Hair follicular keratinocyte (primary cell): Measurements from ENCODE around the gene CERS5. TPM values are rescaled to one million over a fixed set of nuclear protein-coding genes. Genes with fewer than 3 reads are reported as not detected.

Experiments used
- total RNA-seq: library from RNA; depleted of rRNA; stranded (reverse); fragments of >200 nt; gene quantifications from 2 replicates; pipeline ENCODE4 v1.2.3, GENCODE V29; 2015

Gene CERS5, protein sequence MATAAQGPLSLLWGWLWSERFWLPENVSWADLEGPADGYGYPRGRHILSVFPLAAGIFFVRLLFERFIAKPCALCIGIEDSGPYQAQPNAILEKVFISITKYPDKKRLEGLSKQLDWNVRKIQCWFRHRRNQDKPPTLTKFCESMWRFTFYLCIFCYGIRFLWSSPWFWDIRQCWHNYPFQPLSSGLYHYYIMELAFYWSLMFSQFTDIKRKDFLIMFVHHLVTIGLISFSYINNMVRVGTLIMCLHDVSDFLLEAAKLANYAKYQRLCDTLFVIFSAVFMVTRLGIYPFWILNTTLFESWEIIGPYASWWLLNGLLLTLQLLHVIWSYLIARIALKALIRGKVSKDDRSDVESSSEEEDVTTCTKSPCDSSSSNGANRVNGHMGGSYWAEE
- 26.2 and 32.7 TPM in 2 replicates for total RNA-seq

DNA sequence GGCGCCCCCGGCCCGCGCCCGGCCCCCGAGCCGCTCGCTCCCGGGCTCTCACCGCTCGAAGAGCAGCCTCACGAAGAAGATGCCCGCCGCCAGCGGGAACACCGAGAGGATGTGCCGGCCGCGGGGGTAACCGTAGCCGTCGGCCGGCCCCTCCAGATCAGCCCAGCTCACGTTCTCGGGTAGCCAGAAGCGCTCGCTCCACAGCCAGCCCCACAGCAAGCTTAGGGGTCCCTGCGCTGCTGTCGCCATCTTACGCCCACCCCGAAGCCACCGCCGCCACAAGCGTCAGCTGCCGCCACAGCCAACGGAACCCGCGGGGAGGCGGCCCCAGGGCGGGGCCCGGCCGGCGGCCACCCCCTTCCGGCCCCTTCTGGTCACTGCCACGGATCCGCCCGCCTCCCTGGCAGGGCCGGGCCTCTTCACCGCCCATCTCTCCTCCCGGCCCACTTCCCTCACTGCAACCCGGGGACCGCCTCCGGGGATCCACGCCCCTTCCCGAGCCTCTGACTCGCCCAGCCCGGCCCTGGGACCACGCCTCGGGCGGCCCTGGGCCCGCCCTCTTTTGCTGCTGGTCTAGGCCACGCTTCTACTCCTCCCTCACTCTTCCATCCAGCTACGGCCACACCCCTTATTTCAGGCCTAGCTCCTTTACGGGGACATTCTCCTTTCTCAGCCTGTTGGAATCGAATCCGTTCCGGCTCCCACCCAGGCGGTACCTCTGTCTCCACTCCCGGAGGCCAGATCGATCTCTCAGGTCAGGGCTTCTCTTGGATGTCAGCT, at the start of gene CERS5:
CERS5 (minus strand) TSS at position 321 of the 780 bp plus-strand sequence; CDS start at position 249, 72 bp downstream.

DNA sequence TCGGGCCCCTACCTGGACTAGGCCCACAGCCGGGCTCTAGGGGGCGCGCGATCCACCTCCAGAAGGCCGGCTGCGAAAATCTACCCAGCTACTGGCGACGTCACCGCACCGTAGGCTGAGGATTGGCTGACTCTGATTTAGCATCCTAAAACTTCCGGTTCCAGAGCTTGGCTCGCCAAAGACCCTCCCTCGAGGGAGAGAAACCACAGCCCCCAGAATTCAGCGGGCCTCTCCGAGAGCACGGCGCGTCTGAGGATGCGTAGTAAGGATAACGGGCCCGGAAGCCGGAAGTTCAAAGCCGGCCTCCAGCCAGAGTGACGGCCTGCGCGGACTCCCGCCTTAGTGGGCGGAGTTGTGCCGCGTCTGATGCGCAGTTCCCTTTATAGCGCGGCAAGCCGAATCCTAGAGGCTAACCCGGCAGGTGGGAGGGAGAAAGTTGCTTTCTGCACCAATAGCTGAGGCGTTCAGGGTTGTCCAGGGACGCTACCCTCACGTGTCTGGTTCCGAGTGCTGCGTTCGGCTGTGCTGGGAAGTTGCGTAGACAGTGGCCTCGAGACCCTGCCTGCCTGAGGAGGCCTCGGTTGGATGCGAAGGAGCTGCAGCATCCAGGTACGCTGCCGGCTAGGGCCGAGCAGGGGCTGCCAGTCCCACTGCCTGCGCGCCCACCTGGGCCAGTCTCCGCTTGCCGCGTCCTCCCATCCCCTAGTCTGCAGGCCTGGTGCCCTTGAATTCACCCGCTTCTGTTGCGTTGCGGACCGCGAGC, 55.3 kb downstream of the CERS5 start, which contains the start of gene COX14:
COX14 (plus strand) TSS at position 544 of the 763 bp plus-strand sequence. CDS start 7,808 bp downstream, outside the sequence.

DNA sequence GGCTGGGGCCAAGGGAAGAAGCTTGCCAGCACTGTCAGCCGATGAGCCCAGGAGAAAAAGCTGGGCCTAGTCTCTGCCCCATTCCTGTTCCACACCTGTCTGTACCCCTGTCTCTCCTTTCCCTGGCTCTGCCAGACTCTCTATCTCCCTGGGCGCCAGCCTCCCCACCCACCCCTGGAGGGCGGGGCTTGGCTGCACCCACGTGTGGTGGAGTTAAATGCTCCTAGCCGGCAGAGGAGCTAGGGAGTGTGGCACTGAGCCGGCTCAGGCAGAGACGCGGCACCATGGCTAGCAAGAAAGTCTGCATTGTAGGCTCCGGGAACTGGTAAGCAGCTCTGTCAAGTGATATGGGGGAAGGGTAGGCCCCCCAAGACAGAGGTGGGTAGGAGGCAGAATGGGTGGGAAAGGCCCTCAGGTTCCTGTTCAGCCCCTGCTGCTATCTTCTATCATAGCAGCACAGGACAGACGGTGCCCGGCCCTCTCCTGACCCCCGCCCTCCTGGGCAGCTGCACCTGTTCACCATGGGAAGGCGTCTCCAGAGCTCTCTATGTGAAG, 63.3 kb downstream of the CERS5 start, which contains the start of gene GPD1:
GPD1 (plus strand) TSS at position 242 of the 555 bp plus-strand sequence; CDS start at position 285, 43 bp downstream.

DNA sequence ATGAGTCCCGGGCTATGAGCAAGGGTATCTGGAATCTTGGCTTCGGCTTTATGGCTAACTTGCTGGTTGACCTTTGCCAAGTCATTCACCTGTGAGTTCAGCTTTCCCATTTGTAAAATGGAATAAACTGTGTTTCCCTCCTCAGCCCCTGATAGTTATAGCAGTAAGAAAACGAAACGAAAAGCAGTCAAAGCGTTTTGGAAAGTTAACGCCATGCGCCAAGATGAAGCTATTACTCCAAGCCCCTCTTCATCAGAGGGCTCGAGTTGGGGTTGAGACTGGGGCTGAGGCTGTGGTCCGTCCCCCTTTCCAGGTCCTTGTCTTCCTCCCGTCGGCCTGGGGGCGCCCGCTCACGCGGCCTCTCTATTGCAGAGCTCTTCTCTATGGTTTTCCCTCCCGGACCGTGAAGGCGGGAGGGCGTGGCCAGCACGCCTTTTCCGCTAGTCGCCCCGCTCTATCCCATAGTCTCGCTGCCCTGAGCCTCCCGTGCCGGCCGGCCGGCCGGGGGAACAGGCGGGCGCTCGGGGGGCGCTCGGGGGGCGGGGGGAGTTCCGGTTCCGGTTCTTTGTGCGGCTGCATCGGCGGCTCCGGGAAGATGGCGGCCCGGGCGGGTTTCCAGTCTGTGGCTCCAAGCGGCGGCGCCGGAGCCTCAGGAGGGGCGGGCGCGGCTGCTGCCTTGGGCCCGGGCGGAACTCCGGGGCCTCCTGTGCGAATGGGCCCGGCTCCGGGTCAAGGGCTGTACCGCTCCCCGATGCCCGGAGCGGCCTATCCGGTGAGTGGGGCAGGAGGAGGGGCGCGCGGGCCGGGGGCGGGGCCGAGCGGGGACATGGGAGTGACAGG, 82.2 kb downstream of the CERS5 start, which contains the start of gene SMARCD1:
SMARCD1 (plus strand) TSS at position 568 of the 840 bp plus-strand sequence; CDS start at position 596, 28 bp downstream.

Other genes with a start within 250 kb of the CERS5 start
- not detected in 2 replicates for gene AQP2, start 216.6 kb downstream of the CERS5 start, total RNA-seq
- not detected in 2 replicates for gene AQP5, start 205.5 kb downstream of the CERS5 start, total RNA-seq
- gene AQP6, start 194.4 kb downstream of the CERS5 start, total RNA-seq, result 0.47 TPM in 1 of 2 replicates, not detected in the other
- 31.0 and 79.8 TPM in 2 replicates for gene RACGAP1, start 141.9 kb downstream of the CERS5 start, total RNA-seq
- 3.5 and 8.4 TPM in 2 replicates for gene ASIC1, start 109.8 kb downstream of the CERS5 start, total RNA-seq
- 68.8 and 97.3 TPM in 2 replicates for gene SMARCD1, start 82.0 kb downstream of the CERS5 start, total RNA-seq
- 0.08 and 0.39 TPM in 2 replicates for gene GPD1, start 63.4 kb downstream of the CERS5 start, total RNA-seq
- 54.0 and 65.0 TPM in 2 replicates for gene COX14, start 55.1 kb downstream of the CERS5 start, total RNA-seq
- 253 and 363 TPM in 2 replicates for gene LIMA1, start 116.2 kb upstream of the CERS5 start, total RNA-seq
- gene FAM186A, start 229.2 kb upstream of the CERS5 start, total RNA-seq, result not detected in 2 replicates
- gene LARP4, start 233.5 kb upstream of the CERS5 start, total RNA-seq, result 18.3 and 20.9 TPM in 2 replicates